SK-N-SH (cell line): ENCODE measurements around the gene MEGF6. TPM values are rescaled to one million over a fixed set of nuclear protein-coding genes. Genes with fewer than 3 reads are reported as not detected.

Source experiments
- CTCF ChIA-PET: fragments of 300-600, 350-600 bp; formaldehyde crosslinking; extraction: SDS; loops from one replicate; lab custom pipeline; 2021; lab: Yijun Ruan, JAX
- POLR2A ChIA-PET: fragments of 350-600 bp; sonication (Branson Sonifier 250); formaldehyde crosslinking; extraction: SDS; loops from one replicate; lab custom pipeline; 2020; ENCODE audit warnings: antibody characterized with exemption, inconsistent platforms; lab: Yijun Ruan, JAX
- DNase-seq: peaks from one replicate; pipeline ENCODE4 v3.0.0; 2012
- H2AFZ ChIP-seq: fragments of 200-600 bp; sonication (generic); 2 replicates; pipeline ENCODE4 v1.8.1; 2016; ENCODE audit warnings: antibody characterized with exemption, mild to moderate bottlenecking, low read depth
- H3F3A ChIP-seq: fragments of 200-600 bp; sonication (generic); replicated peaks from 2 replicates; pipeline ENCODE3; 2016; ENCODE audit warnings: antibody characterized with exemption, mild to moderate bottlenecking; ENCODE audit not compliant: insufficient read depth
- H3K27ac ChIP-seq, 2 experiments: fragments of 200-500 bp in 1 of 2; fragments of 200-600 bp in 1 of 2; sonication (Bioruptor generic) in 1 of 2; sonication (generic), shearing (Covaris generic) in 1 of 2; 2 replicates each; pipeline versions ENCODE4 v1.5.1 to v1.6.1; 2014 to 2016; ENCODE audit warnings: low read depth in 2 of 2, inconsistent platforms in 1 of 2, low read length in 1 of 2, mild to moderate bottlenecking in 1 of 2, mixed read lengths in 1 of 2
- H3K27me3 ChIP-seq: fragments of 200-600 bp; sonication (generic), shearing (Covaris generic); 2 replicates; pipeline ENCODE4 v1.6.1; 2016; ENCODE audit warnings: mixed run types; ENCODE audit not compliant: insufficient read depth
- H3K36me3 ChIP-seq, 2 experiments: fragments of 200-500 bp in 1 of 2; fragments of 200-600 bp in 1 of 2; sonication (Bioruptor generic) in 1 of 2; sonication (generic) in 1 of 2; replicated peaks in 1 of 2; 2 replicates each; pipeline versions ENCODE3 to v1.5.1; 2014 to 2016; ENCODE audit warnings: low read length in 1 of 2, mild to moderate bottlenecking in 1 of 2; ENCODE audit not compliant: insufficient read depth in 2 of 2, control insufficient read depth in 1 of 2
- H3K4me1 ChIP-seq, 2 experiments: fragments of 200-500 bp in 1 of 2; fragments of 200-600 bp in 1 of 2; sonication (Bioruptor generic) in 1 of 2; sonication (generic), shearing (Covaris generic) in 1 of 2; 2 replicates each; pipeline versions ENCODE4 v1.5.1 to v1.6.1; 2014 to 2016; ENCODE audit warnings: low read depth in 1 of 2, low read length in 1 of 2, mixed run types in 1 of 2; ENCODE audit not compliant: insufficient read depth in 2 of 2, control insufficient read depth in 1 of 2
- H3K4me2 ChIP-seq: fragments of 200-600 bp; sonication (generic), shearing (Covaris generic); 2 replicates; pipeline ENCODE4 v1.6.1; 2017; ENCODE audit warnings: mixed run types
- H3K4me3 ChIP-seq, 2 experiments: fragments of 200-500 bp in 1 of 2; fragments of 200-600 bp in 1 of 2; sonication (Bioruptor generic) in 1 of 2; sonication (generic), shearing (Covaris generic) in 1 of 2; 2 replicates each; pipeline versions ENCODE4 v1.5.1 to v1.8.1; 2014 to 2016; ENCODE audit warnings: low read depth in 2 of 2, inconsistent platforms in 1 of 2, low read length in 1 of 2, mild to moderate bottlenecking in 1 of 2, mixed read lengths in 1 of 2, moderate library complexity in 1 of 2
- H3K79me2 ChIP-seq: fragments of 200-600 bp; sonication (generic); 2 replicates; pipeline ENCODE4 v1.8.1; 2017; ENCODE audit warnings: mild to moderate bottlenecking; ENCODE audit not compliant: insufficient read depth
- H3K9ac ChIP-seq: fragments of 200-600 bp; sonication (generic); 2 replicates; pipeline ENCODE4 v1.6.1; 2017; ENCODE audit warnings: mixed run types
- H3K9me2 ChIP-seq: fragments of 200-600 bp; sonication (generic); 2 replicates; pipeline ENCODE4 v1.6.1; 2017; ENCODE audit warnings: mixed run types
- H3K9me3 ChIP-seq: fragments of 200-600 bp; sonication (generic); 2 replicates; pipeline ENCODE4 v1.6.1; 2017; ENCODE audit warnings: mixed run types, mild to moderate bottlenecking, moderate library complexity
- H4K20me1 ChIP-seq: fragments of 200-600 bp; sonication (generic); 2 replicates; pipeline ENCODE4 v1.6.1; 2017; ENCODE audit warnings: mild to moderate bottlenecking, mixed run types; ENCODE audit not compliant: insufficient read depth
- ELF1 ChIP-seq: IDR thresholded peaks from 2 replicates; pipeline ENCODE4 v1.4.0; 2012
- EZH2phosphoT487 ChIP-seq: fragments of 200-600 bp; sonication (generic); IDR thresholded peaks from 2 replicates; pipeline ENCODE4 v1.6.1; 2017; ENCODE audit warnings: low read depth, mixed run types, mild to moderate bottlenecking, antibody characterized with exemption, moderate library complexity, borderline replicate concordance
- FOSL2 ChIP-seq: IDR thresholded peaks from 2 replicates; pipeline ENCODE4 v1.4.0; 2012; ENCODE audit warnings: low read depth, mild to moderate bottlenecking, moderate library complexity, borderline replicate concordance
- FOXJ3 ChIP-seq: sonication (generic); formaldehyde crosslinking; IDR thresholded peaks from 2 replicates; pipeline ENCODE4 v1.5.1; 2020; ENCODE audit warnings: mild to moderate bottlenecking, missing genetic modification reagents
- GABPA ChIP-seq: IDR thresholded peaks from 2 replicates; pipeline ENCODE4 v1.4.0; 2012; ENCODE audit warnings: low read depth, mild to moderate bottlenecking
- GATA2 ChIP-seq: sonication (generic); formaldehyde crosslinking; IDR thresholded peaks from 2 replicates; pipeline ENCODE4 v1.5.0; 2020; ENCODE audit warnings: mild to moderate bottlenecking, missing genetic modification reagents
- JUND ChIP-seq: IDR thresholded peaks from 2 replicates; pipeline ENCODE4 v1.4.0; 2012
- MEF2A ChIP-seq: IDR thresholded peaks from 2 replicates; pipeline ENCODE4 v1.4.0; 2012; ENCODE audit warnings: low read depth, borderline replicate concordance
- NRF1 ChIP-seq: IDR thresholded peaks from 2 replicates; pipeline ENCODE4 v1.6.1; 2012; ENCODE audit warnings: low read depth, mild to moderate bottlenecking, low read length
- PBX3 ChIP-seq: IDR thresholded peaks from 2 replicates; pipeline ENCODE4; 2012
- RAD21 ChIP-seq: IDR thresholded peaks from 2 replicates; pipeline ENCODE4 v1.6.1; 2012; ENCODE audit warnings: mild to moderate bottlenecking, low read length
- RXRA ChIP-seq: IDR thresholded peaks from 2 replicates; pipeline ENCODE4 v1.4.0; 2012; ENCODE audit warnings: low read depth, mild to moderate bottlenecking, borderline replicate concordance
- SMC3 ChIP-seq: IDR thresholded peaks from 2 replicates; pipeline ENCODE4 v1.6.1; 2012; ENCODE audit warnings: low read depth, low read length, improper control_type of control experiment
- TCF12 ChIP-seq: IDR thresholded peaks from 2 replicates; pipeline ENCODE4 v1.4.0; 2012
- USF1 ChIP-seq: IDR thresholded peaks from 2 replicates; pipeline ENCODE4 v1.4.0; 2012; ENCODE audit warnings: low read depth, borderline replicate concordance
- USF2 ChIP-seq: fragments of 150-350 bp; IDR thresholded peaks from 2 replicates; pipeline ENCODE4 v1.6.1; 2017; ENCODE audit warnings: antibody characterized with exemption, low read length, low read depth, borderline replicate concordance
- ZBTB33 ChIP-seq: IDR thresholded peaks from 2 replicates; pipeline ENCODE4 v1.4.0; 2012; ENCODE audit warnings: low read depth, borderline replicate concordance
- WGBS: methylation state at CpG from one replicate; pipeline ENCODE4 v1.1.6; 2017; ENCODE audit warnings: low lambda C conversion rate; 5-methylcytosine and 5-hydroxymethylcytosine counted together
- polyA plus RNA-seq, 3 experiments: library from polyadenylated mRNA; depleted of rRNA; stranded (reverse); fragments of >200 nt; gene quantifications; 2 replicates each; pipeline ENCODE4 v1.2.3, GENCODE V29; 2012

Gene MEGF6
- polyA plus RNA-seq, 1 of the 3 experiments (the other 2 are of a cell fraction): 7.6 TPM

GRCh38 chr1:3441410-3441847, 169.9 kb downstream of the MEGF6 start:
- Histone ChIP-seq H3K79me2 (no peaks in the 10 kb centered on the region), H3K9ac (no peak overlapping the region), H4K20me1 (no peaks in the 10 kb centered on the region), H3K4me2 (no peak overlapping the region), H3K27me3 (no peaks in the 10 kb centered on the region), H3K4me1 (no peaks in the 10 kb centered on the region), H3K9me3 (no peaks in the 10 kb centered on the region), H3K27ac (no peak overlapping the region), H3F3A (no peaks in the 10 kb centered on the region), H3K4me3 (no peak overlapping the region), H3K9me2 (no peaks in the 10 kb centered on the region), H3K36me3 (no peaks in the 10 kb centered on the region), H2AFZ (no peak overlapping the region)
- WGBS: 40% methylated on average over 7 of the region's 8 CpGs
- TF ChIP-seq MEF2A (no peak), SMC3 (no peak), FOXJ3 (CRISPR knock-in tag) (no peak), GABPA (no peak), ZBTB33 (no peak), JUND (no peak), FOSL2 (no peak), RAD21 (no peak), GATA2 (no peak), EZH2phosphoT487 (no peak), NRF1 (no peak), RXRA (no peak), USF1 (no peak), PBX3 (no peak), ELF1 (no peak), USF2 (no peak), TCF12 (no peak)
- ChIA-PET POLR2A (no interaction called here), CTCF (interaction anchor here (1.1 to 5.3 kb wide), 4 partner anchors 12 to 49 kb away, joined by 3 to 64 read pairs (median 5); no protein-coding TSS in a partner anchor)
- DNase-seq: no peak
